ENCODE data around the gene MYO3B.

MYO3B gene

DNA sequence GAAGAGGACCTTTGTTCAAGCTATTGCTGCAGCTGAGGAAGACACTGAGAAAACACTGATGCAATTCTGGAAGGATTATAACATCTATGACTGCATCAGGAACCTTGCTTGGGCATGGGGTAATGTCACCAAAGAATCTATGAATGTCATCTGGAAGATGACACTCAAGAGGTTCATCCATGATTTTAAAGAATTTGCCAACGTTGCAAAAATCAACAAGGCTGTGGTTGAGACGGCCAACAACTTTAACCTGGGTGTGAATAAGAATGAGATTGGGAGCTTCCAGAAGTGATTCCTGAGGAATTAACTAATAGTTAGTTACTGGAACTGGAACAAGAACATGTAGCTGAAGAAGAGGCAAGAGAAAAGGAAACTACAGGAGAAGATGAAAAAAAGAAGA, 410.8 kb downstream of the MYO3B start:
- Histone ChIP-seq H2AFZ (ENCODE audit: low read depth, low read length, severe bottlenecking) (no peak overlapping the region), H3K9me3 (ENCODE audit: insufficient read depth, low read length) (no peaks in the 10 kb centered on the region), H3K9ac (ENCODE audit: low read length) (no peak overlapping the region), H4K20me1 (ENCODE audit: low read depth, low read length) (no peaks in the 10 kb centered on the region), H3K4me3 (ENCODE audit: insufficient read depth, low read length, poor library complexity, severe bottlenecking) (no peak overlapping the region), H3K36me3 (ENCODE audit: low read length) (no peaks in the 10 kb centered on the region), H3K9me2 (replicated peaks; ENCODE audit: insufficient read depth, low read length) (no peaks in the 10 kb centered on the region), H3F3A (ENCODE audit: insufficient read depth) (no peaks in the 10 kb centered on the region), H3K27me3 (ENCODE audit: low read length) (no peaks in the 10 kb centered on the region), H3K27ac (ENCODE audit: low read depth, low read length) (no peak overlapping the region), H3K79me2 (ENCODE audit: insufficient read depth, low read length) (no peaks in the 10 kb centered on the region), H3K4me2 (ENCODE audit: low read depth, low read length, poor library complexity, severe bottlenecking) (no peak overlapping the region)
- TF ChIP-seq EZH2phosphoT487 (conservative IDR thresholded peaks at IDR 0.05; ENCODE audit: low read length) = no peak

- no peaks in the 10 kb centered on the region for H3F3A ChIP-seq (ENCODE audit: insufficient read depth)
- H3K4me3 ChIP-seq (ENCODE audit: insufficient read depth, low read length, poor library complexity, severe bottlenecking) = no peak overlapping the region
- TF ChIP-seq, protein P1, sequence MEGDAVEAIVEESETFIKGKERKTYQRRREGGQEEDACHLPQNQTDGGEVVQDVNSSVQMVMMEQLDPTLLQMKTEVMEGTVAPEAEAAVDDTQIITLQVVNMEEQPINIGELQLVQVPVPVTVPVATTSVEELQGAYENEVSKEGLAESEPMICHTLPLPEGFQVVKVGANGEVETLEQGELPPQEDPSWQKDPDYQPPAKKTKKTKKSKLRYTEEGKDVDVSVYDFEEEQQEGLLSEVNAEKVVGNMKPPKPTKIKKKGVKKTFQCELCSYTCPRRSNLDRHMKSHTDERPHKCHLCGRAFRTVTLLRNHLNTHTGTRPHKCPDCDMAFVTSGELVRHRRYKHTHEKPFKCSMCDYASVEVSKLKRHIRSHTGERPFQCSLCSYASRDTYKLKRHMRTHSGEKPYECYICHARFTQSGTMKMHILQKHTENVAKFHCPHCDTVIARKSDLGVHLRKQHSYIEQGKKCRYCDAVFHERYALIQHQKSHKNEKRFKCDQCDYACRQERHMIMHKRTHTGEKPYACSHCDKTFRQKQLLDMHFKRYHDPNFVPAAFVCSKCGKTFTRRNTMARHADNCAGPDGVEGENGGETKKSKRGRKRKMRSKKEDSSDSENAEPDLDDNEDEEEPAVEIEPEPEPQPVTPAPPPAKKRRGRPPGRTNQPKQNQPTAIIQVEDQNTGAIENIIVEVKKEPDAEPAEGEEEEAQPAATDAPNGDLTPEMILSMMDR (IDR thresholded peaks at IDR 0.05; ENCODE audit: insufficient read depth, low read length, poor library complexity, severe bottlenecking) = no peak
- TF ChIP-seq EZH2phosphoT487 (conservative IDR thresholded peaks at IDR 0.05; ENCODE audit: low read length) = no peak
- no peak overlapping the region for H2AFZ ChIP-seq (ENCODE audit: low read depth, low read length, severe bottlenecking)
- no peak overlapping the region for H3K4me2 ChIP-seq (ENCODE audit: low read depth, low read length, poor library complexity, severe bottlenecking)
- no peaks in the 10 kb centered on the region for H3K9me2 ChIP-seq (replicated peaks; ENCODE audit: insufficient read depth, low read length)
- H3K36me3 ChIP-seq (ENCODE audit: low read length) = no peaks in the 10 kb centered on the region
- H3K27ac ChIP-seq (ENCODE audit: low read depth, low read length) = no peak overlapping the region
- H4K20me1 ChIP-seq (ENCODE audit: low read depth, low read length) = no peaks in the 10 kb centered on the region
- no peaks in the 10 kb centered on the region for H3K9me3 ChIP-seq (ENCODE audit: insufficient read depth, low read length)
- 0 out of 2 replicates have a peak, but pooled peaks cover 3% of the 10 kb centered on the region for H3K27me3 ChIP-seq (ENCODE audit: low read length)
- H3K9ac ChIP-seq (ENCODE audit: low read length) = no peak overlapping the region
- no peaks in the 10 kb centered on the region for H3K79me2 ChIP-seq (ENCODE audit: insufficient read depth, low read length)
Observed at GRCh38 chr2:170596576-170596975, 418.6 kb downstream of the MYO3B start.

DNA sequence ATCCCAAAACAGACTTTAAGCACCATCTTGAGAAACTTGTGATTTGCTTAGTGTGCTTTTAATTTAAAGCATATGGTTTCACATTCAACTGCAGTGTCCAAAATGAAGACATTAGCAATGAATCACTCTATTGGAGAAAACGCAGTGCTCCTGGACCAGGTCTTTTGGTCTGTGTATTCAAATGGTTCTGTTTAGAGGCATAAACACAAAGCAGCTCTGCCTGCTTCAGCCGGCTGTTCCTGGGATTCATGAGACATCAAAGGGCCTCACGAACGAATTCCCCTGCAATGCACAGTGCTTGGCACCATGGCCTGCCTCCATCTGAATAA, 420.1 kb downstream of the MYO3B start:
- Histone ChIP-seq H3F3A (ENCODE audit: insufficient read depth) (no peaks in the 10 kb centered on the region), H3K27me3 (ENCODE audit: low read length) (0 out of 2 replicates have a peak, but pooled peaks cover 3% of the 10 kb centered on the region), H3K4me3 (ENCODE audit: insufficient read depth, low read length, poor library complexity, severe bottlenecking) (no peak overlapping the region), H3K9me2 (replicated peaks; ENCODE audit: insufficient read depth, low read length) (no peaks in the 10 kb centered on the region), H3K9ac (ENCODE audit: low read length) (no peak overlapping the region), H4K20me1 (ENCODE audit: low read depth, low read length) (no peaks in the 10 kb centered on the region), H3K79me2 (ENCODE audit: insufficient read depth, low read length) (no peaks in the 10 kb centered on the region), H3K9me3 (ENCODE audit: insufficient read depth, low read length) (no peaks in the 10 kb centered on the region), H3K4me2 (ENCODE audit: low read depth, low read length, poor library complexity, severe bottlenecking) (no peak overlapping the region), H2AFZ (ENCODE audit: low read depth, low read length, severe bottlenecking) (no peak overlapping the region), H3K27ac (ENCODE audit: low read depth, low read length) (no peak overlapping the region), H3K36me3 (ENCODE audit: low read length) (no peaks in the 10 kb centered on the region)
- TF ChIP-seq, protein P1 (IDR thresholded peaks at IDR 0.05; ENCODE audit: insufficient read depth, low read length, poor library complexity, severe bottlenecking) = no peak
- no peak for TF ChIP-seq EZH2phosphoT487 (conservative IDR thresholded peaks at IDR 0.05; ENCODE audit: low read length)

GRCh38 chr2:170601489-170601888, 423.5 kb downstream of the MYO3B start:
- TF ChIP-seq, protein P1 (IDR thresholded peaks at IDR 0.05; ENCODE audit: insufficient read depth, low read length, poor library complexity, severe bottlenecking) = no peak
- no peak for TF ChIP-seq EZH2phosphoT487 (conservative IDR thresholded peaks at IDR 0.05; ENCODE audit: low read length)
- Histone ChIP-seq H3F3A (ENCODE audit: insufficient read depth) (no peaks in the 10 kb centered on the region), H3K9me2 (replicated peaks; ENCODE audit: insufficient read depth, low read length) (no peaks in the 10 kb centered on the region), H4K20me1 (ENCODE audit: low read depth, low read length) (no peaks in the 10 kb centered on the region), H3K79me2 (ENCODE audit: insufficient read depth, low read length) (no peaks in the 10 kb centered on the region), H3K9ac (ENCODE audit: low read length) (no peak overlapping the region), H3K27me3 (ENCODE audit: low read length) (0 out of 2 replicates have a peak, but pooled peaks cover 3% of the 10 kb centered on the region), H3K4me2 (ENCODE audit: low read depth, low read length, poor library complexity, severe bottlenecking) (no peak overlapping the region), H3K9me3 (ENCODE audit: insufficient read depth, low read length) (no peaks in the 10 kb centered on the region), H3K36me3 (ENCODE audit: low read length) (no peaks in the 10 kb centered on the region), H2AFZ (ENCODE audit: low read depth, low read length, severe bottlenecking) (no peak overlapping the region), H3K4me3 (ENCODE audit: insufficient read depth, low read length, poor library complexity, severe bottlenecking) (no peak overlapping the region), H3K27ac (ENCODE audit: low read depth, low read length) (no peak overlapping the region)

Measured in SU-DHL-6 (cell line).